CD4-positive, alpha-beta T cell treated with Interleukin-2 at 100 ng/mL for 4 hours (primary cell): ENCODE data around the gene CRNKL1.

Experiments
- DNase-seq: peaks from one replicate; pipeline ENCODE4 v3.0.0-alpha.2; 2020; ENCODE audit warnings: low spot score

Gene CRNKL1

DNA sequence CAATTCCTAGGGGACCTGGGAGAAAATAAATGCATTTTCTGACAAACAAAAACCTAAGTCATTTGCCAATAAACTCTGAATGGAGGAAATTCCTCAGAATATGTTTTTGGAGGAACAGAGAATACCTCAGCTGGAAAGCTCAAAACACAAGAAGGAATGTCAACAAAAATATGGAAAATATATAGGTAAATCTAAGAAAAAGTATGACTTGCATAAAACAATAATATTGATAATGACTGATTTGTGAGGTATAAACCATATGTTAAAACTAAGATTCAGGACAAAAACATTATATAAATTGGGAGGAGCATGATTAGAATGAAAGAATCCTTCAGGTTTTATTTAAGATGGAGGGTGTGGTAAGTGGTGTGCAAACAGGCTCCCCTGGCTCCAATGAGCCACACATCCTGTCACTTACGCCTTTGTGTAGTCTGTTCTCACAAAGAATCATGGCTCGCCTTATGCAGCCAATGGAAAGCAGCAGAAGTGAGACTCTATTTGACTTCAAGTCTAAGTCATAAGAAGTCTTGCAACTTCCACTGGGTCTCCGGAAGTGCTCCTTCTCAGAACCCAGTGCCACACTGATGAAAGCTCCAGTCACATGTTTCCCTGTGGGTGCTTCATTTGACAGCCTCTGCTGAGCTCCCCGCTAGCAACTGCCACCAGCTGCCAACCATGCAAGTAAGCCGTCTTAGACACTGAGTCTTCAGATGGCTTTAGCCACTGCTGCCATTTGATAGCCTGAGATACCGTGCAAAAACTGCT, 8.2 kb upstream of the CRNKL1 start:
- DNase-seq = no peak

DNA sequence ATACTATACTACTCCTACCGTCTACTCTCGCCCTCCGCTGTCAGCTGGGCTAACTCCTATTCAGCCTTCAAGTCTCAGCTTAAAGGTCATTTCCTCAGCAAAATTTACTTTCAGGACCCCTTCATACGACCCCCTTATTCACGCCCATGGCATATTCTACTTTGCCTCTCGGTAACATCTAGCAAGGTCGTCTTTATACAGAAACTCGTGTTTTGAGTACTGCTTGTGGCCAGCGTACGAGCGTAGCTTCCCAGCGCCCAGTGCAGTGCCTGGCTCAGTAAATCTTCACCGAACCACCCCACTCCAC, 546 bp downstream of the CRNKL1 start:
- DNase-seq = no peak

DNA sequence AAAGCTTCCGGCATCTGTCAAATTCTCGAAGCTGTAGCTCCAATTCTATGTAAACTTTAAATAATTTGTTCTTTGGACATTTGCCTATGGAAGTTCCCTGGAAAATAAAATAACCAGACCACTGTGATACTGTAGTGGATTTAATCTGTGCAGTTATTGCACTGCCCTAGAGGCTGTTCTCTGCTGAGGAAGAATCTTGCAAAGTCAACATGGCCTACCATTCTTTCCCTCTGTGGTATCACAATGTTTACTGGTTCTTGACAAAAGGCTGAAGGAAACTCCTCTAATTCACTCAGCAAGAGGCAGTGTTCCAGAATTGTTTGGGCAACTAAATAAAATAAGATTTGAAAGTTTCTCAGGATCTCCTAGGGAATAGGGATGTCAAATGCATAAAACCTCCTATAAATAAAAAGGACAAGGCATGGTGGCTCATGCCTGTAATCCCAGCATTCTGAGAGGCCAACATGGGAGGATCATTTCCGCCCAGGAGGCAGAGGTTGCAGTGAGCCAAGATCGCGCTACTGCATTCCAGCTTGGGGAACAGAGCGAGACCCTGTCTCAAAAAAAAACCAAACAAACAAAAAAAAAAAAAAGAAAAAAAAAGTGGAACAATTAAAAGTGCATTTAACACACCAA, 12.4 kb downstream of the CRNKL1 start:
- no peak for DNase-seq

DNA sequence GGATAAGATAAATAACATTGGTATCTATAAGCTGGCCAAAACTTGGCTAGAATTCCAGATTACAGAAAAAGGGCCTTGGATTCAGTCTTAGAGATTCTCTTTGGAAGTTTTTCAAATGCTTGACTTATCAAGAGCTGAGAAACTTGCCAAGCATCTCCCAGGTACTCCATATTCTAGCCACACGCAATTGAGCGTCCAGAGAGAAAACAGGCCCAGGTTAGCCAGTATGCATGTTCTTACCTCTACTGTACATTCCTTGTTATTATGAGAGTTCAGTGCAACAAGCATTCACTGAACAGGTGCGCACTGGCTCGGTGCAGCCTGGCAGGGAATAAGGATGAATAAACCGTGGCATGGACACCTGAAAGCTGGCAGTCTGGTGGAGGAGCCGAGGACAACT, 13.7 kb downstream of the CRNKL1 start:
- no peak for DNase-seq

DNA sequence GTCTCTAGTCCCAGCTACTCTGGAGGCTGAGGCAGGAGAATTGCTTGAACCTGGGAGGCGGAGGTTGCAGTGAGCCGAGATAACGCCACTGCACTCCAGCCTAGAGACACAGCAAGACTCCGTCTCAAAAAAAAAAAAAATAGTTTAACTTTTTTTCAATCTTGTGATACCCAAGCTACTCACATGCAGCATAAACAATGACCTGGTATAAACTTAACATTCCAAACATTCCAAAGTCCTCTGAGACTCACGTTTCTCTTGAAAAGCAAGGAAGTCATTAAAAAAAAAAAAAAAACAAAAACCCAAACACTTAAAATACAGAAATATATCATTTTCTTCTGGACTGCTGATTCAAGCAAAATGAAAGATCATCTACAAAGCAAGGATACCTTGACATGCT, 14.3 kb downstream of the CRNKL1 start:
- DNase-seq = no peak

DNA sequence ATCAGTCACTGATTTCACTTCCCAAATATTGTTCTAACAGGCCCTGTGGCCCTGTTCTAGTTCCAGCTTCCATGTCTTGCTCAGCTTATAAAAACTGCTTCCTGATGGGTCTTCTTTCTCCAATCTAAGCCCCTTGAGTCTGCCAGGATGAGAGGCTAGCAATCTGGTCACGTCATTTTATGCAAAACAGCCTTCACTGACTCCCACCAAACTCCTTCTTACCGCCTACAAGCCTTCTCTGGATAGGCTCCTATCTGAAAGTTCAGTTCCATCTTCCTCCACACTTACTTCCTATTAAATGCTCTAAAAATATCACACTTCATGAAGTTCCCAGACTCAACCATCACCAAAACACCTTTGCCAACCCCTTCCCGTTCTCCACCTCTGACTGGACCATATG, 15.5 kb downstream of the CRNKL1 start:
- DNase-seq = no peak

DNA sequence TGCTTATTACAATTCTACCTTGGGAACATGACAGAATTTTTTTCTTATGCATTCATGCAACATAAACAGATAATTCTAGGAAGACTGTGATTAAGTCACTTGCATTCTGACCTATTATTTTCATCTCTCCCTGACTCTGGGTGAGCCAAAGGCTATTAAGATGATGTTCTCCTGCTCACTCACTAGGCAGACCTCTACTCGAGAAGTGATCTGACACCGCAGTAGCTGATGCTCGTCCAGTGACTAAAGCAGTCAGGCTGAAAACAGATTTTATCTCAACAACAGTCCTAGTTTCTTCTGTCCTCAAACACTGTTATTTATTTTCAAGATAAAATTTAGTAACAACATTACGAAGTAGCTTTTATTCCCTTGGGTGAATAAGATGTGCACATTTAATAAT, 17.8 kb downstream of the CRNKL1 start:
- DNase-seq = no peak

DNA sequence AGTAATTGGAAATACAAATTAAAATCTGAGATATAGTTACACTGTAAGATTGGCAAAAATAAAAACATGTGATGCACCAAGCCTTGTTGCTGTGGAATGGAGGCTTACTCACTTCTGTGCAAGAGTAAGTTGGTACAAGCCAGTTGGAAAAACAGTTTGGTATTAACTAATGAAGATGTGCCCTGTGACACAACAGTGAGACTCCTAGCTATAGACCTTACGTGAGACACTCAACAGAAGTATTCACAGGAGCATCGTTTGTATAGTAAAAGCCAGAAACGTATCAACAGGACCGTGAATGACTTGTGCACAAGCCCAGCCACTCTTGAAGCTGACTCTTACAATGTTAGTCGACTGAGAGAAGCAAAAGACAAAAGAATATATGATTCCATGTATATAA, 20.5 kb downstream of the CRNKL1 start:
- no peak for DNase-seq

DNA sequence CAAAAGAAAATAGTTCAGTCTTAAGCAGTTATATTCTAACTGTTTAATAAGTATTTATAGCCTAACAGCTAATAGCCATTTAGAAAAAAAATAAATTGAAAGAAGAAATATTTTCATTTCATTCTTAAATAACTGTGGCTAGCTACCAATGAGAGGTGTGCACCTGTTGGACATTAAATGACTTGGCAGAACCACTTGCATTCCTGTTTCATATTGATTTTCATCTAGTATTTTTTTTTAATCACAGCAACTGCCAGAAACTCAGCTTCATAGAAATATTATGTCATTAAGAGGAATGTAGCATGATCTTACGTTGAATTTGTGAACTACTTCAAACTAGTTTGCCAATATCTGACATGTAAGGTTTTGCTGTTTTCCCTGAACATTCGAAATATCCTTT, 25.0 kb downstream of the CRNKL1 start:
- DNase-seq = no peak

DNA sequence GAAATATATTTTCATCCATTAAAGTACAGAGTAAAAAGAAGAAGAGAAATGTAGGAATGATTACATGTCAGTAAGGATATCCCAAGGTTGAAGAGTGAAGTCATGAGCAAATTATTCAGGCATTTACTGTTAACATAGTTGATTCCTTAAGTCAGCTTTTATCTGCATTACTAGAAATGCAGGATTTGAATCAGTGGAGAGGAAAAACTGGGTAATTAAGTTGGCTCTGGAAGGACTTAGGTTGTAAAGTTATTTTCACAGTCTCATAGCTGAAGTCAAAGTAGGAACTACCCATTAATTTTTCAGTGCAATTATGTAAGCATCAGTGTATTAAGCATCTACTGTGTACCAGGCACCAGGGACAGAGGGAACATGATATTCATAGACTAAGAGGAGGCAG, 27.3 kb downstream of the CRNKL1 start:
- no peak for DNase-seq

DNA sequence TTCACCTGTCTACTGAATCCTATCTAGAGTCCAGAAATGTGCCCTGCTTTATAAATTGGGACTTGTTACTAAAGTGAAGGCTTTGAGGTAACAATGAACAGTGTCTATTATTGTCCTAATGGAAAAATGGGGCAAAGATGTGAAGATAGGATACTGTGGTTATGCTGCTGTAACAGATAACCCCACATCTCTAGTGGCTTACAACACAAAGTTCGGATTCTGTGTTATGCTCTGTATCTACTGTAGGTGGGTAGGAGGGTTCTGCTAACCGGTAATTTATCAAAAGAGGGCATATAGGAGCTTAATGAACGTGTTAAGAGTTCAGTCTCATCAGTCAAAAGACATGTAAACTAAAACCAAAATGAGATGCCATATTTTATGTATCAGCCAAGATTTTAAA, 28.9 kb downstream of the CRNKL1 start:
- no peak for DNase-seq

DNA sequence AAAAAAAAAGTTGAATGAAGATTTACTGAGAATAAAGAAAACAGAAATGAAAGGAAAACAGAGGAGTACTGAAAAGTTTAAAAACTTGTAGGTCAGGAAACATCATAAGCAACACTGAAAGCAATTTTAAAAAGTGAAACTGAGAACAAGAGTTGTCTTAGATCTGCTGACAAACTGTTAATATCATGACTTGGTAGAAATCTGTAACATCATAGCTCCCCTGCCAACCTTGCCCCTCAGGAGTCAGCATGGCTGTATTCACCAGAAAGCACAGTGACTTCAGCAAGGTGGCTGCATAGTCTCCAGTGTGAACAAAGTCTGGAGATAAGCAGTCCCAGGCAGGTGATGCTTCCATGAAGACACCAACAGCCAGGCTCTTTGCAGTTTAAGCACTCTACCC, 29.8 kb downstream of the CRNKL1 start:
- DNase-seq = no peak

DNA sequence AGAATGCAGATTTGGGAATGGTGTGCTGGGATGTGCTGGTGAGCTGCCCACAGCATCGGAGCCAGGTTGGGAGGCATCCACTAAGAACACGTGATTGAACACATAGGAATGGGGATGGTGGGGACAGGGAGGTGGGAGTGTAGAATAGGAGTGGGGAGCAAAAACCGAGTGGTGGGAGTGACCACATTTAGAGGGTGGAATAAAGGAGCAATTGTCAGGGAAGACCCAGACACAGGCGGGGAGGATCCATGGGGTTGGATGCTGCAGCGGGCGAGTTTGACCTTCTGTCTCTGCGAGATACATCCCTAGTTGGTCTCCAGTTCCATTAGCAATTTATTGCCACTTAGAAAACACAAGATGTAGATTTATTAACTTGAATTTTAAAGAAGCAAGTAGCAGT, 30.4 kb downstream of the CRNKL1 start:
- no peak for DNase-seq

DNA sequence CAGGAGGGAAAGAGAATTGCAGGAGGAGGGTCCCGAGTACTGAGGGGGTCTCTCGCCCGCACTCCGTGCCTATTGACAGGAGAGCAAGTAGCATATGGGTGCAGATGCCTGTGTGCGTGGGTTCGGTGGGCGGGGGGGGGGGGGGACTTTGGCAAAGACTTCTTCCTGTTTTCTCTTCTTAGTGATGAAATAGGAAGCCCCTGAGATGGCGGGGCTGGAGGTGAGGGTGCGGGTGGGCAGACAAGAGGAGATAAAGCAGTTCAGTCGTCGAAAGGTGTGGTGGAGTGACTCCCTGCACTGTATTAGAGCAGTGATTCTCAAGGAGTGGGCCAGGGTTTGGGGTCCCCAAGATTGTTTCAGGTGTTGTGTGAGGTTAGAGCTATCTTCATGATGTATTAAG, 31.4 kb downstream of the CRNKL1 start:
- no peak for DNase-seq

DNA sequence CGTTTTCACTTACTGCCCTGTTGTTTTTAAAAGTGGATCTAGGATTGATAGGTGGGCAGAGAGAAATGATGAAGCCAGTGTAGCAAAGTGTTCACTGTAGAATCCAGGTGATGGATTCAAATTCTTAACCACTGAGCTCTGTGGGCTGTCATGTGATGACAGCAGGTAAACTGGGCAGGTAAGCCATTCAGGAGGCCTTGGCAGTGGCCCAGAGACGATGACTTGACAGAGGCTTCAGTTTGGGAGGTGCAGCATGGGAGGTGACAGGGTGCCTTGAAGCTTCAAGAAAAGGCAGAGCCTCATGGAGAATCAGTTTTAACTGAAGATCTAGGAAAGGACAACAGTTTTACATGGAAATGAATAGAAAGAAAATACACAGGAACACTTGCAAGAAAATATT, 33.1 kb downstream of the CRNKL1 start:
- no peak for DNase-seq

DNA sequence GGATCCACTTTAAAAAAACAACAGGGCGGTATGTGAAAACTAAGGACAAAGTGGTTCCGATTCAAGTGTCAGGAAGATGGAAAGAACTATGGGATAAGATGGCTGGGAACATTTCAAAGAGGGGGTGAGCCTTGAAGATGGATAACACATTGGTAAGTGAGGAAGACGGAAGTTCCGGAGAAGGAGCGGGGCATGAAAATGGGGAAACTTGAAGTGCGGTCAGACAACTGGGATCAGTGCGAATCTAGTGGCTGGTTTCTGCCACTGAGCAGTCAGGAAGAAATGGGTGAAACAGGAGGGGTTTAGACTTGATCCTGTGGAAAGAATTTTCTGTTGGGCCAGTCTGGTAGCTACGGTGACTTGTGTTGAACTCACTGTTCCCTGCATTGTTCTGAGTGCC, 33.9 kb downstream of the CRNKL1 start:
- no peak for DNase-seq

DNA sequence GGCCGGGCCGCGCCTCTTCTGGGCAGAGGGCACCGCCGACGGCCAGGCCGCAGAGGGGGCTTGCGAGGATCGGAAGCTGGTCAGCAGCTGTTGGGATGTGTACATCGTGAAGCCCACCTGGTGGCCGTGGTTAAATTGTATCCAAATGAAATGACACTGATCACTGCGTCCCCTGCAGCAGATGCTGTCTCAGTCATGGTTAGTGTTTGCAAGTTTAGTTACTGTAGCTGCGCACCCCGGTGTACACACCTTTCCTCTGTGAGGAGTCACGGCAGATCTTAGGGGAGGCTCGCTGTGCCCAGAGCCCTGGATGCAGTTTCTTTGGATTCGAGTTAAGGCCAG, 34.5 kb downstream of the CRNKL1 start:
- DNase-seq = peak; percentile 7

DNA sequence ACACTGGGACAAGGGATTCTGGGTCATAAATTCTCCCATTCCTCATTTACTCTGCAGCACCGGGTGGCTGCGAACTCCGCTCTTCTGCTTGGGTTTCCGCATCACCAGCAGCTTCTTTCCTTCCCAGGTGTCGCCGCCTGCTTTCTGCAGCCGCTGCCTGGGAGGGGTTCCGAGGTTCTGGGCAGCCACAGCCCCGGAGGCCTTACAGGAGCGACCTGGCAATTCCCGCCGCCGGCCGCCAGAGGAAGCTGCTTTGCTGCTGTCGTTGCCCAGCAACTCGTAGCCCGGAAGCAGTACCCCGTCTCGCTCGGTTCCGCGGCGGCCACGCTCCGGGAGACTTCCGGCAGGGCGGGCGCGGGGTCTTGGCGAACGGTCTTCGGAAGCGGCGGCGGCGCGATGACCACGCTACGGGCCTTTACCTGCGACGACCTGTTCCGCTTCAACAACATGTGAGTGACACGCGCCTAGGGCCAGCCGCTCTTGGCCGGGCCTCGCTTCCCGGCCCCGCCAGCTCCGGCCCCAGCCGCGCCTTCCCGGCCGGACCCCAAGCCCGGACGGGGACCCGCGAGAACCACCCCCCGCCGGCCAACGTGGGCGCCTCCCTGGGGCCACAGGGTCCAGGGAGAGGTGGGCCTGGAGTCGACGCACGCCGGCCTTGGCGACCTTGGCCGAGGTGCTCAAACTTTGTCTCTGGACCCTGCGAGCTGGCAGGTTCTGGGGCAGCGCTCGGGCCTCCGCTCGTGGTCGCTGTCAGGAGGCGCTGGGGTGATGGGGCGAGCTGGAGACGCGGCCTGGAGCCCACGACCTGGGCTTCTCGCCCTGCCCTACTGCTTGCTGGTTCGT, 35.0 kb downstream of the CRNKL1 start, which contains the start of gene NAA20:
TSS of gene NAA20 (plus strand) at position 362 of the 843 bp plus-strand sequence. CDS start at position 397, 35 bp downstream.
- DNase-seq = peak; percentile 91

DNA sequence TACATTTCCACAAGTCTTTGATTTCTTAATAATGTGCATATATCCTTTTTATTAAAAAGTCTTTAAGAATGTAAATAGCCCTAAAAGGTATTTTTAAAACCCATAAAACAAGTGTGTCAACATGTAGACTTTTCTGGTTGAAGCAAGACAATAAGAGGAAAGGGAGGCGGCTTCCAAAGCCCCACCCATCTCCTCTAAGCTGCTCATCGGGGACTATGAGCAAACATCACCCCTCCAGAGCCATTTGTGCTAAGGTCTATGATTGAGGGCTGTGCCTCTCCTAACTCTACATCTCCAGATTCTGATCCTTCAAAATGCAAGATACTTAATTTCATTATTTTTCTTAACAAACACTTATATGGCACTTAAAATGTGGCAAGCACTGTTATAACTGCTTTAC, 37.6 kb downstream of the CRNKL1 start:
- DNase-seq = peak; percentile 14

DNA sequence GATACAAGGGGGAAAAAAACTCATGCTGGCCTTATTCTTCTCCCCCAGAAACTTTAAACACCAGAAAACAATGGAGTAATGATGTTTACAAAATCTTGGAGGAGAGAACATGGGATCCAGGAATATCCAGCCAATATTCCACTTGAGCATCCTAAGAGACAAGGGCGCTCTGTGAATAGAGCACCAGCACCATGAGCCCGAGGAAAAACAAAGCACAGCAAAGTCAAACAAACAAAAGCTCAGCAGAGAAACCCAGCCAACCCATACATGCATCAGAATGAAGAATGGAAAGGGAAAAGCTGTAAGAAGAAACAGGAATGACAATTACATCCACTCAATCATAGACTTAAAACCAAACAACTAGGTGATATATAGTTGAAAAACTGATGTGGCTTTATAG, 39.7 kb downstream of the CRNKL1 start:
- no peak for DNase-seq

DNA sequence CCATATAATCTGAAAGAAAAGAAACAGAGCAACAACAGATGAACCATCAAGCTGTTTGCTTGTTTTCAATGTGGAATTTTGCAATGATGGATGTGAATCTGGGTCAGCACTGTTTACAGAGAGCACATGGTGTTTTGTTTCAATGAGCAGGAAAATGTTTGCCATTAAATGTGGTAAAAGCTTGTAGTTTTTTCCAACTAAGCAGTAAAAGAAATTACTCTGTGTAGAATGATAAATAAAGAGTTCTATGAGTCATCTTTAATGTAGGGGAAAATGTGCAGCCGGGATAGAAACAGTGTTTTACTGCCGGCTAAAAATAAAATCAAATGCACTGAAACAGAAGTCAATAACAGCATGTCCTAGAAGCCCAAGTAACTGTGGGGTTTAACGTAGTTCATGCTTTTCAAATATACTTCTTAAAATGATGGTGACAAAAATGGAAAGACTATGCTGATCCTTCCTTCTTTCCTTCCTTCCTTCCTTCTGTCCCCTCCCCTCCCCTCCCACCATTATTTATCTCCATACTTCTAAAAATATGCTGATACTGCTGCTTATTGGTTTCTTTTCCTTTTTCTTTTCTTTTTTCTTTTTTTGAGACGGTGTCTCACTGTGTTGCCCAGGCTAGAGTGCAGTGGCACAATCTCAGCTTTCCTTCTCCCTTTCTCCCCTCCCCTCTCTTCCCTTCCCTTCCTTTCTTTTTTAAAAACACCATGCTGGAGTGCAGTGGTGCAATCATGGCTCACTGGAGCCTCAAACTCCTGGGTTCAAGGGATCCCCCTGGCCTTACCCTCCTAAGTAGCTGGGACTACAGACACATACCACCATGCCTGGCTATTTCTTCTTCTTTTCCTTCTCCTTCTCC, 41.4 kb downstream of the CRNKL1 start:
- no peak for DNase-seq

DNA sequence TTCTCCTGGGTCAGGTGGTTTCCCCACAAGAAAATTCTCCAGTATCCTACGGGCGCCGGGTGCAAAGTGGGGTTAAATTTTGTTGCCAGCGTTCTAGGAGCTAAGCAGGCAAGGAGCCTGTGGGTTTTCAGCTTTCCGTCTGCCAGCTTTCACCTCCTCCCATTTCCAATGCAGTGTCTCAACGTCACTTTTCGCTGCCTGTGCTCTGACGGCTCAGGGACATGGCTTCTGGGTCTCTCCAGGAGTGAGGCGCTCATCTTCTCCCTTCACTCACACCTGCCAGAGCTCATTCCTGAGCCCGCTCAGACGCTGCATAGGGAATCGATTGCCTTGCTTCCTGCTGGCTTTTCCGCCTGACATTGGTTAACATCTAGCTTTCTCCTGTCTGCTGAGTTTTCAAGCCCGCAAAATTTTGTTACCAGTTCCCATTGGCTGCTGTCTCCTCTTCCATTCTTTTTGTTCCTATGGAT, 42.4 kb downstream of the CRNKL1 start:
- DNase-seq = no peak
